Pancreas (tissue), 10 donors: ENCODE results near the gene BCAS4. TPM values are rescaled to one million over a fixed set of nuclear protein-coding genes. Genes with fewer than 3 reads are reported as not detected.

Experiments
- ATAC-seq, 4 donors: fragments of 200-7000 bp; cut with Tn5 transposase; one replicate each; pipeline versions ENCODE4 v1.8.0 to v1.9.1; 2020; ENCODE audit warnings: mild to moderate bottlenecking in 4 of 4, moderate library complexity in 4 of 4
- DNase-seq, 6 donors: peaks; one replicate each; pipeline ENCODE4 v3.0.0-alpha.2; 2020
- FAIRE-seq: peaks from 2 replicates; lab custom pipeline; 2012; peaks lifted over from hg19 to GRCh38; lab: Jason Lieb, UNC
- H3K27ac ChIP-seq, 4 donors: fragments of 200-600 bp; sonication (generic); 1 replicate in 3 of 4; 2 replicates in 1 of 4; pipeline versions ENCODE4 v1.5.0 to v1.8.0; 2020
- H3K27me3 ChIP-seq, 4 donors: fragments of 200-600 bp; one replicate each; pipeline ENCODE4 v1.8.0; 2021
- H3K36me3 ChIP-seq, 3 donors: fragments of 200-600 bp; sonication (generic) in 1 of 3; one replicate each; pipeline versions ENCODE4 v1.5.0 to v1.8.0; 2020 to 2021
- H3K4me1 ChIP-seq, 3 donors: fragments of 200-600 bp; one replicate each; pipeline ENCODE4 v1.8.0; 2021
- H3K4me3 ChIP-seq, 4 donors: fragments of 200-600 bp; sonication (generic) in 2 of 4; one replicate each; pipeline versions ENCODE4 v1.5.0 to v1.8.0; 2020 to 2021
- H3K9me3 ChIP-seq, 4 donors: fragments of 200-600 bp; one replicate each; pipeline ENCODE4 v1.8.0; 2021
- WGBS, 2 donors: extraction: QIAGEN DNeasy Blood & Tissue Kit; methylation state at CpG; one replicate each; pipeline ENCODE4 v1.1.7; 2013; 5-methylcytosine and 5-hydroxymethylcytosine counted together
- intact Hi-C, 3 donors: fragments of 100-400 bp; cut with DNase I; formaldehyde crosslinking; loops; one replicate each; pipeline versions ENCODE4 v1.11.1 to v1.14.2; 2022
- polyA plus RNA-seq, 2 donors: library from polyadenylated mRNA; stranded (reverse); fragments of 200-250 nt; gene quantifications; one replicate each; pipeline ENCODE4 v1.2.3, GENCODE V29; 2013
- total RNA-seq, 6 donors: library from RNA; stranded (reverse); fragmentation: NEBNext Ultra II Directional in 4 of 6; extraction: Animal tissue kit (Norgen Biotek cat#: 25700) in 4 of 6; gene quantifications; one replicate each; pipeline versions ENCODE4 v1.2.1 to v1.2.4, GENCODE V29; 2021 to 2023
- TF ChIP-seq, protein P1 (sequence below), 4 donors: fragments of 200-600 bp; sonication (generic) in 3 of 4; IDR thresholded peaks; one replicate each; pipeline versions ENCODE4 v1.5.0 to v1.8.0; 2021; ENCODE audit warnings: antibody characterized with exemption in 4 of 4
- donor health status: healthy with polysubstance abuse.
- donor health status: DM: no; HTN: no; CAD: no; lungs with moderate emphysema.
- donor health status: DM: no; HTN: no; CAD: no.
- donor health status: control.
- donor health status: control.
- donor health status: Bipolar disorder and iron deficiency.
- donor health status: DM: yes; HTN: yes; CAD: no.
- donor health status: DM: no; HTN: no; CAD: no.
- donor health status: DM: no; HTN: no; CAD: no.
- donor health status: DM: yes; HTN: yes; CAD: no.

The BCAS4 gene
- total and polyA plus RNA-seq, 8 donors, result 0.85 to 4.8 (median 1.9) TPM

- Histone ChIP-seq H3K4me3 (no peak overlapping the region), H3K9me3 (no peaks in the 10 kb centered on the region), H3K4me1 (no peaks in the 10 kb centered on the region), H3K36me3 (no peaks in the 10 kb centered on the region), H3K27ac (no peak overlapping the region), H3K27me3 (no peaks in the 10 kb centered on the region)
- 86% methylated on average over 27 to 28 of the region's 28 CpGs for WGBS, 2 donors
- DNase-seq (peak in 1 of 6 donors; percentile 28), ATAC-seq (no peak), FAIRE-seq (no peak)
- TF ChIP-seq, protein P1, sequence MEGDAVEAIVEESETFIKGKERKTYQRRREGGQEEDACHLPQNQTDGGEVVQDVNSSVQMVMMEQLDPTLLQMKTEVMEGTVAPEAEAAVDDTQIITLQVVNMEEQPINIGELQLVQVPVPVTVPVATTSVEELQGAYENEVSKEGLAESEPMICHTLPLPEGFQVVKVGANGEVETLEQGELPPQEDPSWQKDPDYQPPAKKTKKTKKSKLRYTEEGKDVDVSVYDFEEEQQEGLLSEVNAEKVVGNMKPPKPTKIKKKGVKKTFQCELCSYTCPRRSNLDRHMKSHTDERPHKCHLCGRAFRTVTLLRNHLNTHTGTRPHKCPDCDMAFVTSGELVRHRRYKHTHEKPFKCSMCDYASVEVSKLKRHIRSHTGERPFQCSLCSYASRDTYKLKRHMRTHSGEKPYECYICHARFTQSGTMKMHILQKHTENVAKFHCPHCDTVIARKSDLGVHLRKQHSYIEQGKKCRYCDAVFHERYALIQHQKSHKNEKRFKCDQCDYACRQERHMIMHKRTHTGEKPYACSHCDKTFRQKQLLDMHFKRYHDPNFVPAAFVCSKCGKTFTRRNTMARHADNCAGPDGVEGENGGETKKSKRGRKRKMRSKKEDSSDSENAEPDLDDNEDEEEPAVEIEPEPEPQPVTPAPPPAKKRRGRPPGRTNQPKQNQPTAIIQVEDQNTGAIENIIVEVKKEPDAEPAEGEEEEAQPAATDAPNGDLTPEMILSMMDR (IDR thresholded peaks at IDR 0.05), result no peak
- intact Hi-C loops, result no loop called here
Observed at GRCh38 chr20:50874758-50875665, 80.2 kb downstream of the BCAS4 start.

- H3K9me3 ChIP-seq, result no peaks in the 10 kb centered on the region
- peak in 1 of 6 donors; percentile 21 for DNase-seq
- TF ChIP-seq, protein P1 (IDR thresholded peaks at IDR 0.05), result no peak
- no peak overlapping the region for H3K27ac ChIP-seq
- ATAC-seq, result no peak
- H3K27me3 ChIP-seq, result no peaks in the 10 kb centered on the region
- H3K4me1 ChIP-seq, result no peaks in the 10 kb centered on the region
- 90 to 92% methylated on average over 19 of the region's 19 CpGs for WGBS, 2 donors
- intact Hi-C loops, result no loop called here
- H3K36me3 ChIP-seq, result no peaks in the 10 kb centered on the region
- no peak for FAIRE-seq
- no peak overlapping the region for H3K4me3 ChIP-seq
Observed at GRCh38 chr20:50876063-50876685, 81.3 kb downstream of the BCAS4 start.

- TF ChIP-seq, protein P1 (IDR thresholded peaks at IDR 0.05), result no peak
- Histone ChIP-seq H3K36me3 (no peaks in the 10 kb centered on the region), H3K9me3 (no peaks in the 10 kb centered on the region), H3K27ac (no peak overlapping the region), H3K27me3 (no peaks in the 10 kb centered on the region), H3K4me1 (no peaks in the 10 kb centered on the region), H3K4me3 (no peak overlapping the region)
- ATAC-seq (no peak), DNase-seq (peak in 1 of 6 donors; percentile 26), FAIRE-seq (no peak)
- WGBS, 2 donors, result 90 to 91% methylated on average over 7 of the region's 7 CpGs
- intact Hi-C loops, result no loop called here
Observed at GRCh38 chr20:50876816-50877215, 82.0 kb downstream of the BCAS4 start.

DNA sequence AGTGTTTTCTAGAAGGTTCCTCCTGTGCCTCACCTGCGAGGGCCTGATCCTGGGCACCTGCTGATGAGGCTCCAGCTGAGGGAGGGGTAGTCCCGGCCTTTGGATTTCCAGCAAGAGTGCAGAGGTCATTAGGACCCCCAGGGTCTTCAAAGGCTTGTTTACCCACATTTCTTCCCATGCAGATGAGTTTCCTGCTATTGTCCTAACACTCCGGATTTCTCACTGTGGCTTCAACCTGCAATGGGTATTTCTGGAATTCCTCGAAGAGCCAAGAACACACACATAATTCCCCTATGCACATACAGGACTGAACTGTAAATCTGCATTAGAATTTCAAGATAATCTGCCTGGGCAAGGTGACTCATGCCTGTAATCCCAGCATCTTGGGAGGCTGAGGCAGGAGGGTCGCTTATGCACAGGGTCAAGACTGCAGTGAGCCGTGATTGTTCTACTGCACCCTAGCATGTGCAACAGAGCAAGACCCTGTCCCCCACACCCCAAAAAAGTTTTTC, 82.4 kb downstream of the BCAS4 start:
- 85 to 89% methylated on average over 6 of the region's 6 CpGs for WGBS, 2 donors
- DNase-seq (peak in 1 of 6 donors; percentile 6), ATAC-seq (no peak), FAIRE-seq (no peak)
- H3K36me3 ChIP-seq, result no peaks in the 10 kb centered on the region
- TF ChIP-seq, protein P1 (IDR thresholded peaks at IDR 0.05), result no peak
- H3K4me1 ChIP-seq, result no peaks in the 10 kb centered on the region
- H3K4me3 ChIP-seq, result no peak overlapping the region
- intact Hi-C loops, result no loop called here
- H3K9me3 ChIP-seq, result no peaks in the 10 kb centered on the region
- H3K27ac ChIP-seq, result no peak overlapping the region
- no peaks in the 10 kb centered on the region for H3K27me3 ChIP-seq
